Smooth muscle cell (in vitro differentiated cells): ENCODE results near the gene NUP153. TPM values are rescaled to one million over a fixed set of nuclear protein-coding genes. Genes with fewer than 3 reads are reported as not detected.

Experiments used
- DNase-seq: peaks from one replicate; lab custom pipeline; 2025; ENCODE audit not compliant: unreplicated experiment; lab: John Stamatoyannopoulos, UW
- H2AFZ ChIP-seq: fragments of 200-600 bp; sonication (generic); 2 replicates; pipeline ENCODE4 v1.6.0; 2016; ENCODE audit warnings: antibody characterized with exemption, low read depth, mild to moderate bottlenecking
- H3F3A ChIP-seq: fragments of 200-600 bp; sonication (generic); 2 replicates; pipeline ENCODE4 v1.6.0; 2017; ENCODE audit warnings: antibody characterized with exemption, low read depth
- H3K27ac ChIP-seq: fragments of 200-600 bp; sonication (generic); 2 replicates; pipeline ENCODE4 v1.5.1; 2016; ENCODE audit warnings: low read depth, mild to moderate bottlenecking
- H3K27me3 ChIP-seq: fragments of 200-600 bp; sonication (generic); 2 replicates; pipeline ENCODE4 v1.6.1; 2016; ENCODE audit warnings: low read depth, mild to moderate bottlenecking
- H3K36me3 ChIP-seq: fragments of 200-600 bp; sonication (generic); 2 replicates; pipeline ENCODE4 v1.5.1; 2016; ENCODE audit warnings: low read depth
- H3K4me1 ChIP-seq: fragments of 200-600 bp; sonication (generic); 2 replicates; pipeline ENCODE4 v1.5.1; 2016; ENCODE audit warnings: low read depth
- H3K4me2 ChIP-seq: fragments of 200-600 bp; sonication (generic); 2 replicates; pipeline ENCODE4 v1.6.0; 2016; ENCODE audit warnings: mild to moderate bottlenecking
- H3K4me3 ChIP-seq: fragments of 200-600 bp; sonication (generic); 2 replicates; pipeline ENCODE4 v1.5.1; 2016; ENCODE audit warnings: mild to moderate bottlenecking
- H3K79me2 ChIP-seq: fragments of 200-600 bp; sonication (generic); 2 replicates; pipeline ENCODE4 v1.6.0; 2016; ENCODE audit warnings: low read depth, mild to moderate bottlenecking
- H3K9ac ChIP-seq: fragments of 200-600 bp; sonication (generic); 2 replicates; pipeline ENCODE4 v1.6.0; 2016; ENCODE audit warnings: low read depth
- H3K9me3 ChIP-seq: fragments of 200-600 bp; sonication (generic); replicated peaks from 2 replicates; pipeline ENCODE4 v1.5.1; 2016; ENCODE audit warnings: low read depth
- H4K20me1 ChIP-seq: fragments of 200-600 bp; sonication (generic); 2 replicates; pipeline ENCODE4 v1.6.0; 2016; ENCODE audit warnings: low read depth
- whole genome bisulfite sequencing: methylation state at CpG from one replicate; pipeline ENCODE4 v1.1.7; 2016; ENCODE audit warnings: low lambda C conversion rate; 5-methylcytosine and 5-hydroxymethylcytosine counted together
- polyA plus RNA-seq: library from polyadenylated mRNA; unstranded; fragments of >200 nt; fragmentation: Nextera tagmentation; extraction: Ambion mirVana; gene quantifications from 2 replicates; pipeline ENCODE4 v1.2.1, GENCODE V29; 2016
- total RNA-seq: library from RNA; depleted of rRNA; stranded (reverse); fragments of >200 nt; gene quantifications from 2 replicates; pipeline ENCODE4 v1.2.3, GENCODE V29; 2014
- TF ChIP-seq, protein P1 (sequence below): fragments of 200-600 bp; sonication (generic); IDR thresholded peaks from 2 replicates; pipeline ENCODE4 v1.5.1; 2017; ENCODE audit warnings: borderline replicate concordance, mild to moderate bottlenecking, antibody characterized with exemption; ENCODE audit not compliant: insufficient read depth, poor library complexity, severe bottlenecking

NUP153 gene
- total and polyA plus RNA-seq, 2 experiments from 2014 or later: 9.7 to 39.4 TPM

GRCh38 chr6:17653198-17653882 is 53.4 kb downstream of the NUP153 start:
- Histone ChIP-seq H4K20me1 (peaks cover 26% of the 10 kb centered on the region), H2AFZ (no peak overlapping the region), H3K9ac (no peak overlapping the region), H3K4me3 (no peak overlapping the region), H3K36me3 (peaks cover 9% of the 10 kb centered on the region), H3K4me1 (no peaks in the 10 kb centered on the region), H3F3A (no peaks in the 10 kb centered on the region), H3K9me3 (no peaks in the 10 kb centered on the region), H3K79me2 (peaks cover 55% of the 10 kb centered on the region), H3K27ac (peak overlapping the region; percentile 55), H3K4me2 (no peak overlapping the region), H3K27me3 (no peaks in the 10 kb centered on the region)
- TF ChIP-seq, protein P1, sequence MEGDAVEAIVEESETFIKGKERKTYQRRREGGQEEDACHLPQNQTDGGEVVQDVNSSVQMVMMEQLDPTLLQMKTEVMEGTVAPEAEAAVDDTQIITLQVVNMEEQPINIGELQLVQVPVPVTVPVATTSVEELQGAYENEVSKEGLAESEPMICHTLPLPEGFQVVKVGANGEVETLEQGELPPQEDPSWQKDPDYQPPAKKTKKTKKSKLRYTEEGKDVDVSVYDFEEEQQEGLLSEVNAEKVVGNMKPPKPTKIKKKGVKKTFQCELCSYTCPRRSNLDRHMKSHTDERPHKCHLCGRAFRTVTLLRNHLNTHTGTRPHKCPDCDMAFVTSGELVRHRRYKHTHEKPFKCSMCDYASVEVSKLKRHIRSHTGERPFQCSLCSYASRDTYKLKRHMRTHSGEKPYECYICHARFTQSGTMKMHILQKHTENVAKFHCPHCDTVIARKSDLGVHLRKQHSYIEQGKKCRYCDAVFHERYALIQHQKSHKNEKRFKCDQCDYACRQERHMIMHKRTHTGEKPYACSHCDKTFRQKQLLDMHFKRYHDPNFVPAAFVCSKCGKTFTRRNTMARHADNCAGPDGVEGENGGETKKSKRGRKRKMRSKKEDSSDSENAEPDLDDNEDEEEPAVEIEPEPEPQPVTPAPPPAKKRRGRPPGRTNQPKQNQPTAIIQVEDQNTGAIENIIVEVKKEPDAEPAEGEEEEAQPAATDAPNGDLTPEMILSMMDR: no peak
- no peak for DNase-seq
- WGBS: 74% methylated on average over 5 of the region's 5 CpGs

- H3K4me2 ChIP-seq: no peak overlapping the region
- H3K27ac ChIP-seq: no peak overlapping the region
- peaks cover 34% of the 10 kb centered on the region for H3K79me2 ChIP-seq
- 98% methylated on average over 3 of the region's 3 CpGs for WGBS
- peaks cover 15% of the 10 kb centered on the region for H4K20me1 ChIP-seq
- TF ChIP-seq, protein P1: no peak
- DNase-seq: no peak
- H3F3A ChIP-seq: no peaks in the 10 kb centered on the region
- H2AFZ ChIP-seq: no peak overlapping the region
- H3K9ac ChIP-seq: no peak overlapping the region
- no peaks in the 10 kb centered on the region for H3K27me3 ChIP-seq
- no peaks in the 10 kb centered on the region for H3K9me3 ChIP-seq
- H3K4me3 ChIP-seq: no peak overlapping the region
- H3K36me3 ChIP-seq: peaks cover 17% of the 10 kb centered on the region
- H3K4me1 ChIP-seq: no peaks in the 10 kb centered on the region
Observed at GRCh38 chr6:17650656-17651309, 55.9 kb downstream of the NUP153 start.

- H3K4me3 ChIP-seq: no peak overlapping the region
- TF ChIP-seq, protein P1: no peak
- H4K20me1 ChIP-seq: peaks cover 6% of the 10 kb centered on the region
- no peak overlapping the region for H2AFZ ChIP-seq
- H3K9ac ChIP-seq: no peak overlapping the region
- DNase-seq: no peak
- no peaks in the 10 kb centered on the region for H3K9me3 ChIP-seq
- no peak overlapping the region for H3K4me2 ChIP-seq
- 99% methylated on average over 3 of the region's 3 CpGs for WGBS
- H3K79me2 ChIP-seq: peaks cover 17% of the 10 kb centered on the region
- no peaks in the 10 kb centered on the region for H3K4me1 ChIP-seq
- peaks cover 22% of the 10 kb centered on the region for H3K36me3 ChIP-seq
- no peaks in the 10 kb centered on the region for H3K27me3 ChIP-seq
- H3F3A ChIP-seq: no peaks in the 10 kb centered on the region
- no peak overlapping the region for H3K27ac ChIP-seq
Observed at GRCh38 chr6:17648745-17649144, 58.0 kb downstream of the NUP153 start.
